Measurements from ENCODE around the gene COG5. TPM values are rescaled to one million over a fixed set of nuclear protein-coding genes. Genes with fewer than 3 reads are reported as not detected.

The COG5 gene
- total and polyA plus RNA-seq, 2 of the 8 experiments (the other 6 are each of a cell fraction or from before 2014, with no cell fraction given): 10.5 to 28.1 TPM

DNA sequence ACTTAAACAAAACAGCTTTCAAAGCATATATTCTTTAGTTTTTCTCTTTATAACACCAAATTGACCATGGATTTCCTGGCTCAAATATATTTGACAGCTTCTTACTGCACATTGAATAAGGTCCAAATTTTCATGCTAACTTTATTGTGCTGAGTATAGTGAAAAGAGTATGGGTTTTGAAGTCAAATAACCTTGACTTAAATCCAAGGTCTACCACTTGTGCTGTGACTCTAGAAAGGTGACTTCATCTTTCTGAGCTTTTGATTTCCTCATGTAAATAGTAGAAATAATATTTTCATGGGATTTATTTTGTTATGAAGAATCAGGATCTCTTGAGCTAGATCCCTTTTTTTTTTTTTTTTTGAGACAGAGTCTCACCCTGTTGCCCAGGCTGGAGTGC is 233.2 kb downstream of the COG5 start:
- no peaks in the 10 kb centered on the region for H4K20me1 ChIP-seq (replicated peaks in 1 of 2; ENCODE audit: control insufficient read depth in 1 of 2, insufficient read depth in 2 of 2, low read length in 2 of 2)
- H4K91ac ChIP-seq (replicated peaks; ENCODE audit: insufficient read length, low read length): no peak overlapping the region
- no peak overlapping the region for H3K23ac ChIP-seq (ENCODE audit: insufficient read length)
- no peaks in the 10 kb centered on the region for H3K36me3 ChIP-seq (ENCODE audit: control insufficient read depth in 2 of 4, insufficient read depth in 4 of 4, low read length in 3 of 4)
- H2AFZ ChIP-seq (ENCODE audit: low read length): no peak overlapping the region
- no peak for DNase-seq (ENCODE audit: low read depth in 1 of 2, low spot score in 2 of 2)
- no peak overlapping the region for H3K14ac ChIP-seq (ENCODE audit: insufficient read length)
- H3K4me3 ChIP-seq (ENCODE audit: extremely low read depth in 1 of 4, insufficient read depth in 2 of 4, low read depth in 3 of 4, low read length in 4 of 4): no peak overlapping the region
- no peak overlapping the region for H3K27ac ChIP-seq (ENCODE audit: low read depth, low read length)
- H3K27me3 ChIP-seq (replicated peaks in 1 of 4; ENCODE audit: control insufficient read depth in 3 of 4, extremely low read depth in 1 of 4, insufficient read depth in 3 of 4, low read length in 3 of 4): no peaks in the 10 kb centered on the region
- FAIRE-seq: no peak
- H3K56ac ChIP-seq (replicated peaks; ENCODE audit: insufficient read length, low read depth, low read length): no peak overlapping the region
- no peak overlapping the region for H2BK20ac ChIP-seq (ENCODE audit: low read length)
- H3K9ac ChIP-seq (replicated peaks in 1 of 4; ENCODE audit: extremely low read depth in 1 of 4, low read depth in 3 of 4, low read length in 3 of 4): no peak overlapping the region
- H2BK15ac ChIP-seq (ENCODE audit: low read length): no peak overlapping the region
- H3K79me2 ChIP-seq (ENCODE audit: control insufficient read depth in 1 of 2, insufficient read depth in 2 of 2, low read length in 2 of 2): no peaks in the 10 kb centered on the region
- CTCF ChIA-PET (ENCODE audit: partially characterized antibody): interaction anchor here (0.7 kb wide), 2 partner anchors 17 to 104 kb away, joined by 3 to 5 read pairs; no protein-coding TSS in a partner anchor
- no peak overlapping the region for H3K4me2 ChIP-seq (ENCODE audit: insufficient read depth in 1 of 2, low read depth in 2 of 2, low read length in 2 of 2)
- no peak overlapping the region for H2BK120ac ChIP-seq (replicated peaks; ENCODE audit: low read depth, low read length)
- no peak overlapping the region for H3K18ac ChIP-seq (ENCODE audit: extremely low read depth, low read length)
- no peak overlapping the region for H3K4ac ChIP-seq (replicated peaks; ENCODE audit: insufficient read length, low read depth, low read length)
- H2BK12ac ChIP-seq (ENCODE audit: low read depth, low read length): no peak overlapping the region
- no peaks in the 10 kb centered on the region for H3K23me2 ChIP-seq (ENCODE audit: low read depth, low read length)
- H3K79me1 ChIP-seq (ENCODE audit: low read depth, low read length): no peaks in the 10 kb centered on the region
- H2BK5ac ChIP-seq (ENCODE audit: low read depth, low read length): no peak overlapping the region
- POLR2A ChIA-PET (ENCODE audit: partially characterized antibody): no interaction called here
- no peak overlapping the region for H4K5ac ChIP-seq (ENCODE audit: insufficient read length, low read depth, low read length)
- H3K4me1 ChIP-seq (replicated peaks in 1 of 4; ENCODE audit: control insufficient read depth in 3 of 4, insufficient read depth in 4 of 4, low read length in 3 of 4): no peaks in the 10 kb centered on the region
- H2AK5ac ChIP-seq (ENCODE audit: low read depth, low read length): no peak overlapping the region
- H3K9me3 ChIP-seq (ENCODE audit: insufficient read depth in 2 of 2, low read depth in 1 of 2, low read length in 1 of 2): no peaks in the 10 kb centered on the region
- no peak overlapping the region for H4K8ac ChIP-seq (ENCODE audit: extremely low read depth, insufficient read depth, low read length)
- TF ChIP-seq FOSL1 (IDR thresholded peaks at IDR 0.05; ENCODE audit: insufficient read depth, low read depth, low read length): no peak
- TF ChIP-seq GTF2F1 (IDR thresholded peaks at IDR 0.05; ENCODE audit: borderline replicate concordance, low read depth, low read length): no peak
- TF ChIP-seq BCL11A (IDR thresholded peaks at IDR 0.05; ENCODE audit: low read depth in 2 of 2, low read length in 2 of 2): no peak
- no peak for TF ChIP-seq KDM5A (IDR thresholded peaks at IDR 0.05; ENCODE audit: low read length)
- TF ChIP-seq YY1 (IDR thresholded peaks at IDR 0.05; ENCODE audit: low read depth, low read length): no peak
- TF ChIP-seq TAF7 (optimal IDR thresholded peaks at IDR 0.05; ENCODE audit: borderline replicate concordance, low read depth, low read length): no peak
